ENCODE measurements around the gene CDCA7.

DNA sequence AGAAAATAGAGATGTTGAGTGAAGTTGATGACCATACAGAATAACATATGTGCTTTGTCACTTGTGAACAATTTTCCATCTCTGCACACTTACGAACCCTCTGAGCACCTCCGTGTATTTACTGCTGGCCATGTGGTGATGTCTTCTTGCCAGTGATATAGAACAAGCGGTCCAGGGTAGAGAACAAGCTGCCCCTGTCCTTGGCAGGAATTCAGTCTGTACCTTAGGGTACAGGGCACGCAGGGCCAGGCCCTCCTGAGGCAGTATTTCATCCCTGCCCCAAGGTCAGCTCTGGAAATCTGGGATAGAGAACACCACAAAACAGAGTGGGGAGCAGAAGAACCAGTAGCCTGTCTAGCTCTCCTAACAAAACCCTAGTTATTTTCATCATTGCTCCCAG lies 44.6 kb downstream of the CDCA7 start:
- TF ChIP-seq, protein P1, sequence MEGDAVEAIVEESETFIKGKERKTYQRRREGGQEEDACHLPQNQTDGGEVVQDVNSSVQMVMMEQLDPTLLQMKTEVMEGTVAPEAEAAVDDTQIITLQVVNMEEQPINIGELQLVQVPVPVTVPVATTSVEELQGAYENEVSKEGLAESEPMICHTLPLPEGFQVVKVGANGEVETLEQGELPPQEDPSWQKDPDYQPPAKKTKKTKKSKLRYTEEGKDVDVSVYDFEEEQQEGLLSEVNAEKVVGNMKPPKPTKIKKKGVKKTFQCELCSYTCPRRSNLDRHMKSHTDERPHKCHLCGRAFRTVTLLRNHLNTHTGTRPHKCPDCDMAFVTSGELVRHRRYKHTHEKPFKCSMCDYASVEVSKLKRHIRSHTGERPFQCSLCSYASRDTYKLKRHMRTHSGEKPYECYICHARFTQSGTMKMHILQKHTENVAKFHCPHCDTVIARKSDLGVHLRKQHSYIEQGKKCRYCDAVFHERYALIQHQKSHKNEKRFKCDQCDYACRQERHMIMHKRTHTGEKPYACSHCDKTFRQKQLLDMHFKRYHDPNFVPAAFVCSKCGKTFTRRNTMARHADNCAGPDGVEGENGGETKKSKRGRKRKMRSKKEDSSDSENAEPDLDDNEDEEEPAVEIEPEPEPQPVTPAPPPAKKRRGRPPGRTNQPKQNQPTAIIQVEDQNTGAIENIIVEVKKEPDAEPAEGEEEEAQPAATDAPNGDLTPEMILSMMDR (IDR thresholded peaks at IDR 0.05), result no peak
- TF ChIP-seq POLR2A (IDR thresholded peaks at IDR 0.05), result no peak
